Measurements from ENCODE around the gene PRKCA.
"Not testable (repeated sequence)": the region's sequence is repeated elsewhere in the genome, so short reads cannot be mapped to it uniquely, and the experiment has no call there.

PRKCA gene

GRCh38 chr17:66464921-66465320 lies 162.5 kb downstream of the PRKCA start:
- DNase-seq (ENCODE audit: low read depth in 3 of 3) = no peak

GRCh38 chr17:66465701-66466100 lies 163.3 kb downstream of the PRKCA start:
- no peak for DNase-seq (ENCODE audit: low read depth in 3 of 3)

GRCh38 chr17:66466106-66466820 lies 163.8 kb downstream of the PRKCA start:
- DNase-seq (ENCODE audit: low read depth in 3 of 3) = no peak

GRCh38 chr17:66466840-66467367 lies 164.5 kb downstream of the PRKCA start:
- DNase-seq (ENCODE audit: low read depth in 3 of 3) = peak; percentile 29 to 70 (median 40)

GRCh38 chr17:66467766-66468165 lies 165.4 kb downstream of the PRKCA start:
- DNase-seq (ENCODE audit: low read depth in 3 of 3) = no peak

- no peak for DNase-seq (ENCODE audit: low read depth in 3 of 3)
Measured at GRCh38 chr17:66468241-66469087, 166.1 kb downstream of the PRKCA start.

- DNase-seq (ENCODE audit: low read depth in 3 of 3) = no peak
Measured at GRCh38 chr17:66469088-66469442, 166.7 kb downstream of the PRKCA start.

GRCh38 chr17:66469461-66469860 lies 167.0 kb downstream of the PRKCA start:
- DNase-seq (ENCODE audit: low read depth in 3 of 3) = no peak

- DNase-seq (ENCODE audit: low read depth in 3 of 3) = no peak
Measured at GRCh38 chr17:66469890-66470289, 167.5 kb downstream of the PRKCA start.

GRCh38 chr17:66472123-66472522 lies 169.7 kb downstream of the PRKCA start:
- DNase-seq (ENCODE audit: low read depth in 3 of 3) = no peak

- no peak for DNase-seq (ENCODE audit: low read depth in 3 of 3)
Measured at GRCh38 chr17:66474258-66474657, 171.8 kb downstream of the PRKCA start.

GRCh38 chr17:66474806-66475497 lies 172.5 kb downstream of the PRKCA start:
- DNase-seq (ENCODE audit: low read depth in 3 of 3) = no peak

GRCh38 chr17:66476014-66476413 lies 173.6 kb downstream of the PRKCA start:
- no peak for DNase-seq (ENCODE audit: low read depth in 3 of 3)

- DNase-seq (ENCODE audit: low read depth in 3 of 3) = no peak
Measured at GRCh38 chr17:66477615-66478283, 175.3 kb downstream of the PRKCA start.

- DNase-seq (ENCODE audit: low read depth in 3 of 3) = not testable (repeated sequence)
Measured at GRCh38 chr17:66479230-66479889, 176.9 kb downstream of the PRKCA start.

GRCh38 chr17:66480243-66480642 lies 177.8 kb downstream of the PRKCA start:
- no peak for DNase-seq (ENCODE audit: low read depth in 3 of 3)

- DNase-seq (ENCODE audit: low read depth in 3 of 3) = no peak
Measured at GRCh38 chr17:66480802-66481201, 178.4 kb downstream of the PRKCA start.

- no peak for DNase-seq (ENCODE audit: low read depth in 3 of 3)
Measured at GRCh38 chr17:66481271-66481670, 178.9 kb downstream of the PRKCA start.

- no peak for DNase-seq (ENCODE audit: low read depth in 3 of 3)
Measured at GRCh38 chr17:66483906-66484305, 181.5 kb downstream of the PRKCA start.

- DNase-seq (ENCODE audit: low read depth in 3 of 3) = no peak
Measured at GRCh38 chr17:66485309-66485947, 183.0 kb downstream of the PRKCA start.

- no peak for DNase-seq (ENCODE audit: low read depth in 3 of 3)
Measured at GRCh38 chr17:66487121-66487520, 184.7 kb downstream of the PRKCA start.

All from stimulated activated CD4-positive, alpha-beta T cell treated with anti-CD3 and anti-CD28 coated beads, TNF-alpha, amount 100 ng/mL, for 48 hours (primary cell).